IPS-15b (cell line): ENCODE results near the gene NPAS3.

Experiments
- H3K27me3 ChIP-seq: one replicate; pipeline ENCODE4 v1.6.1; 2013; ENCODE audit warnings: low read length; ENCODE audit not compliant: control insufficient read depth, insufficient read depth
- H3K36me3 ChIP-seq: one replicate; pipeline ENCODE4 v1.6.1; 2013; ENCODE audit warnings: low read length; ENCODE audit not compliant: control insufficient read depth, insufficient read depth
- H3K4me1 ChIP-seq: one replicate; pipeline ENCODE4 v1.6.1; 2013; ENCODE audit warnings: mild to moderate bottlenecking, low read length; ENCODE audit not compliant: control insufficient read depth, insufficient read depth
- H3K4me3 ChIP-seq: one replicate; pipeline ENCODE4 v1.5.1; 2013; ENCODE audit warnings: low read depth, low read length
- H3K9ac ChIP-seq: one replicate; pipeline ENCODE4 v1.6.1; 2013; ENCODE audit warnings: low read depth, mild to moderate bottlenecking, low read length
- H3K9me3 ChIP-seq: one replicate; pipeline ENCODE4 v1.6.1; 2013; ENCODE audit warnings: mild to moderate bottlenecking, low read length; ENCODE audit not compliant: control insufficient read depth, insufficient read depth

Gene NPAS3

DNA sequence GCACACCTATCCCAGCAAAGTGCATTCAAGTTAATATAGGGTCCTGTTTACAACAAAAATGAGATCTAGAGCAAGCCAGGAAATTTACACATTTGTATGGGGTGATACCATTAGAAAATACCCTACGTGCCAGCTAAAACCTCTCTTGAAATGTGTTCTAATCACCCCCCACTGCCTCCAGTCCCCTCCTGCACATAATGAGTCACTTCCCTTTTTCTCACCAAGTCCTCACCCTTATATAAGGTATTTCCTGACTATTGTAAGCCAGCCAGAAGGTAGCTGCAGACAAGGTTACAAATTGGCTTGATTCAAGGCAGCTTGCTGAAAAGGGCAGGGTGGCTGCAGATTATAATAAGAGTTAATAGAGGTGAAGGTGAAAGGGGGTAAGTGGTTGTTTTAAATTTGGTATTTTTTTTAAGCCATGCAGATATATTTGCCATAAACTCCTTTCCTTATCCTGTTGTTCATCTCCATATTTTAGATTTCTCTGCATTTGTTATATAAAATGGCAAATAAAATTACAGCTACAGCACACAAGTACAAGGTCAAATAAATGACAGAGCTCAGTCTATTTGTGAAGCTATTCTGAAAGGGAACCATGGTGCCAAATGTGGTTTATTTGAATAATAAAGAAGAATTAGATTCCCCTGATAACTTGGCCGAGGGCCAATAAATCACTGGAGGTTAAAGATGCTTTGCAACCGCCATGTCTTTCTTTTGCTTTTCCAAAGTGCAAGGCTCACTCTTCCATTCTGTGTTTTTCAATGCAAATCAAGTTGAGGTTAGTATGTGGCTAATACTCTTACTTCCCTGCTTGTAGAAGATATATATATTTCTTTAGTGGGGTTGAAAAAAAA lies 626.3 kb downstream of the NPAS3 start:
- Histone ChIP-seq H3K4me3 (no peak overlapping the region), H3K36me3 (no peaks in the 10 kb centered on the region), H3K27me3 (no peaks in the 10 kb centered on the region), H3K4me1 (no peaks in the 10 kb centered on the region), H3K9me3 (no peaks in the 10 kb centered on the region), H3K9ac (no peak overlapping the region)

DNA sequence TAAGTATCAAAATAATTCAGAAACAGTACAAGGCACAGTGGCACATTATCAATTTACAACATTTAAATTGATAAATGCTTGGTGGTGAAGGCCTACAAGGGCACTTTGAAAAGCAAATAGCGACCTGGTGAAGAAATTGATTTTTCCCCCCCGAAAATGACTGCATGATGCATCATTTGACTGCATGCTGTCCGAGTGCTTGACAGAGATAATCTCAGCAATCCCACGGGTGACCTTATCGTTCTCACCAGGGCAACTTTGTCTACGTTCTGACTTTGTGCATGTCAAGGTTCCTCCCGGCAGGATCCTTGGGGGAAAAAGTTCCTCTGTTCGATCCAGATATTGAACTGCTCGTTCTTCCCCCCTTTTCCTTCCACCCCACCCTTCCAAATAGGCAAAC lies 627.4 kb downstream of the NPAS3 start:
- no peaks in the 10 kb centered on the region for H3K9me3 ChIP-seq
- H3K4me3 ChIP-seq = no peak overlapping the region
- no peaks in the 10 kb centered on the region for H3K36me3 ChIP-seq
- no peaks in the 10 kb centered on the region for H3K27me3 ChIP-seq
- no peaks in the 10 kb centered on the region for H3K4me1 ChIP-seq
- H3K9ac ChIP-seq = no peak overlapping the region

DNA sequence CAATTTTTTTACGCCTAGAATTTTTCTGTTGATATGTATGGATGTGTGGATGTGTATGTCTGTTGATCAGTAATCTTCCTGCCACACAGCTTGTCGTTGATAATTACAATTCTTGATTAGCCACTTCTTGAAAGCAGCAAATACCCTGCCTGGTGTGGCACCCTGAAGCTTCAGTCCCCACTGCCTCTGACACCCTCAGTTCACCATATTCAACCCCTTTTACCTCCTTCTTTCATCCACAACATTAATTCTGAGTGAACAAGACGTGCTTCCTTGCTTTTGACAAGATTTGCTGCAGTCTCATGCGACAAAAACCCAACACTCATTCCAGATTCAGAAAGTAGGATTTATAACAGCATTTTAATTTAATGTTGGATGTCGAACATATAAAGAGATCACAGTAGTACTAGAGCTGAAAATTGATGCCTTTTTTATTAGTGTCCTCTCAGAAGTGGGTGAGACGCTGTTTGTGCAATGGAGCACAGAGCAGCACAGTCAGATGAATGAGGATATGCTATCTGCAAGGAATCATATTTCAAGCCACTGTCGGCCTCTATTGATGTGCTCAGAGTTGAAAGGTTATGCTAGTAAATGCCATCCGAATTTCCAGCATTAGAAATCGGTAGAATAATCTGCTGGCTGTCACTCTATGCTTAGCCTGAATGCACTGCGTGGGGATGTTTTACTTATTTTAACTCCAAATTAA lies 628.5 kb downstream of the NPAS3 start:
- Histone ChIP-seq H3K9me3 (no peaks in the 10 kb centered on the region), H3K27me3 (no peaks in the 10 kb centered on the region), H3K36me3 (no peaks in the 10 kb centered on the region), H3K4me3 (no peak overlapping the region), H3K4me1 (no peaks in the 10 kb centered on the region), H3K9ac (no peak overlapping the region)

DNA sequence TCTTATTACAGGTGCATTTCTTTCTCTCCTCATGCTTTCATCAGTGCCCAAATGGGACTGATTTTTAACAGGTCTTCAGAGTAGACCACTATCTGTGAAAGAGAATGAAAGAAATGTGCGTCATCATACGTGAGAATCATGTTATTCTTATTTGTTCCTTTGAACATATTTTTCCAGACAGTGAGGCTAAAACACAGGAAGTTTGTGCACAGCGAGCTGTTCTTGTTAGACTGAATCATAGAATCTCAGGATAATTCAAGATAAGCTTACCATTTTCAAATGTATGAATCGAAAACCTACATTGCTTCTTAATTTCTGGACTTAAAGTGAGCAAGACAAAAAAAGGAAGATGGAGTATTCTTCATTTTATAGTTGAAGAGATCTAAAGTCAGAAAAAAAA lies 629.1 kb downstream of the NPAS3 start:
- H3K9ac ChIP-seq = no peak overlapping the region
- H3K27me3 ChIP-seq = no peaks in the 10 kb centered on the region
- H3K4me3 ChIP-seq = no peak overlapping the region
- H3K4me1 ChIP-seq = no peaks in the 10 kb centered on the region
- H3K36me3 ChIP-seq = no peaks in the 10 kb centered on the region
- no peaks in the 10 kb centered on the region for H3K9me3 ChIP-seq

DNA sequence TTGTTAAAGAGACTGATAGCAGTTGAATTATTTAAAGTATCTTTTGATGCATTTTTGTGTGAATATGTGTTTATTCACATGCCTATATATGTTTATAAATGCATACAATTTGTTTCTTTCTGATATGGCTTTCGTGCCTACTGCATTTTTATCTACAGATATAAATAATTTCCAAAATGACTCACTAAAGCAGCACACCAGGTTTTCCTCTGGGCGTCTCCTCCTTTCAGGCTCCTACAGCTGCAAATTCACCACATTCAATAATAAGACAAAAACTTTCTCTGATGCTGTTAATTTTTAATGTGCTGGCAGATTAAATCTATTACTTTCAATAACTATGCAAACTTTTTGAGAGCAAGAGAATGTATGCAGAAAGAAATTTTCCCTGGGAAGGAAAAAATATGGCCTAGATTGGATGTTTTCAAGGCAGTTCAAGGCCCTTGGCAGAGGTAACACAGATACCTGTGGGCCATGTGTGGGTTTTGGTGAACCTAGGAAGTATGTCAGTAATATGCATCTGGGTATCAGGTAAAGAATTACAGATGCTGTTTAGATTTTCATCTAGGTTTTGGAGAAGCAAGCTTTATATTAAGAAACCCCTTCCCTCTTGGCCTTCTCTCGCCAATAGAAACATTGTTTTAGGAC lies 630.4 kb downstream of the NPAS3 start:
- H3K36me3 ChIP-seq = no peaks in the 10 kb centered on the region
- H3K4me3 ChIP-seq = no peak overlapping the region
- H3K9ac ChIP-seq = no peak overlapping the region
- H3K9me3 ChIP-seq = no peaks in the 10 kb centered on the region
- no peaks in the 10 kb centered on the region for H3K27me3 ChIP-seq
- no peaks in the 10 kb centered on the region for H3K4me1 ChIP-seq

DNA sequence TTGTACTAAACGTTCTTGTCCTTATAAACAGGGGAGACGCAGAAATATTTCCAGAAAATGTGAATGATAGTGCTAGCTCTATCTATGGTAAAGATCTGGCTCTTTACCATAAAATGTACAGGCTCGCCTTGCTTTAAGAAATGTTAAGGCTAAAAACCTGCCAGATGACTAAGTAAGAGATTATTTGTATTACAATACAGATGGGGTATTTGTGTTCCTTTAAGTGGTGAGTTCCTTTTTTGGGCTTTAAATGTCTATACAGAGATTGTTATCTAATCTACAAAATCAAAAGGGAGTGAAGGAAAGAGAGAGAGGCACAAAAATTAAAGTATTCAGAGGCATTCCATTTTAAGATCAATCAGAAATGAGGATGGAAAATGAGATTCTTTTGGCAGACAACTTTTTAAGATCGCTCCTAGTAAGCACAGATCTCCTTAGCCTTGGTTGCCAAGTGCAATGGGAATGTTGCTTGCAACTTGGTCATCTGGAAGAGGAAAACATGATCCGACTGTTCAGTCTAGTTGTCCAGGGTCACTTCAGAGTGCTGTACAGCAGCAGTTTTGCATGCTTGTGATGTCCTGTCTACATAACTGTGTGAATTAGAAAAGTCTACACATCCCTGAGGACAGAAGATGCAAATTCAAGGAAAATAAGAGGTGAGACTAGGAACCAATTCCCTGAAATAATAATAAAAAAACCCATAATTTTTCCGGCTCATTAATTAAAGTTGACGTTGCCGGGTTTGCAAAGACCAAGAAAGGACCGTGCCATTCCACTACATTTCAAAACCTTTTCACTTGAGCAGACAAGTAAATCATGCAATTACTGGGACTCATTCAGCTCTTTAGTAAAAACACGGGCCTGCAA lies 631.4 kb downstream of the NPAS3 start:
- Histone ChIP-seq H3K27me3 (no peaks in the 10 kb centered on the region), H3K36me3 (no peaks in the 10 kb centered on the region), H3K9me3 (no peaks in the 10 kb centered on the region), H3K9ac (no peak overlapping the region), H3K4me1 (no peaks in the 10 kb centered on the region), H3K4me3 (no peak overlapping the region)

DNA sequence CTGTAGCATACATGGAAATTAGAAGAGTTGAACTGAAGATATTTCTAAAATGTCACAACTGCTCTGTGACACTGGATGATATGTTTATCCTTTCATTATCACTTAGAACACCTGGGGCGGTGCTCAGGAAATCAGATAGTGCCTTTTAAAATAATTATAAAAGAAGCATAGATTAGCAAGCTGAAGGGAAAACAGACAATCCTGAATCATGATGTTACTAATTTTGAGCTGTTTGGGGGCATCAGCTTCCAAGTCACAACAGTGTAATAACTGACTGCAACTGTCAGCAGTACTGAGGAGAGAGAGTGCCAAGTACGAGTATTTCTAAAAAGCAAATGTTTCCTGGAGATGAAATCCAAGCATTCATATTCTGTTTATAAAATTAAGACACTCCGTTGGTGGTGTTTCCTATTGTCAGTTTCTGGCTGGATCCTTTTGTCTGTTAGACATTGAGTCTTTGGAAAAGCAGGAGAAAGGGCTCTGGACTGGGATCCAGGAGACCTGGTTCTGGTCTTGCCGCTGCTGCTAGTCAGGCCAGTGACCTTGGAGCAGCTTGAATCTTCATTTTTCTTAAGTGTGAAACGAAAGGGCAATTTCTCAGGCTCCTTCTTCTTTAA lies 632.1 kb downstream of the NPAS3 start:
- H3K9me3 ChIP-seq = no peaks in the 10 kb centered on the region
- no peaks in the 10 kb centered on the region for H3K4me1 ChIP-seq
- no peak overlapping the region for H3K9ac ChIP-seq
- no peak overlapping the region for H3K4me3 ChIP-seq
- no peaks in the 10 kb centered on the region for H3K27me3 ChIP-seq
- H3K36me3 ChIP-seq = no peaks in the 10 kb centered on the region

DNA sequence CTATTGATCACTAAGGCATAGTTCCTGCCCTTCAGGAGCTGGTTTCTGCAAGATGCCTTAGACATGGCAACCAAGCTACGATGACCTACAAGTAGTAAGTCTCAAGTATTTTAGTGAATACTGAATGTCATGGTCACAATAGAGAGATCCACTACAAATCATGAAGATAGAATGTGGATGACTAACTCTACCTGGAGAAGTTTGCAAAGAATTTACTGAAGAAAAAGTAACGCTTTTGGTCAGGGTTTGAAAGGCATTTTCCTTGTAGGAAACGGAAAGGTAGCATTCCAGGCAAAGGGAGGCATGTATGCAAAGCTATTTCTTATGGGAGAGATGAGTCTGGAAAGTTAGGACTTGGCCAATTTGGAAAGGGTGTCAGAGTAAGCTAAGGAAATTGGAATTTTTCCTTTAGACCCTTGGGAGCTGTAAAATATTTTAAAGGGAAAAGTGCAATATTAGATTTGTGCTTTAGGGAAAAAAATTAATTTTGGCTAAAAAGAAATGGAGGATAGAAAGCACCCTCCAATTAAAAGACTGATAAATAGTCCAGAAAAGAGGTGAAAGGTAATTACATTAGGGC lies 634.7 kb downstream of the NPAS3 start:
- Histone ChIP-seq H3K9ac (no peak overlapping the region), H3K9me3 (no peaks in the 10 kb centered on the region), H3K4me1 (no peaks in the 10 kb centered on the region)

DNA sequence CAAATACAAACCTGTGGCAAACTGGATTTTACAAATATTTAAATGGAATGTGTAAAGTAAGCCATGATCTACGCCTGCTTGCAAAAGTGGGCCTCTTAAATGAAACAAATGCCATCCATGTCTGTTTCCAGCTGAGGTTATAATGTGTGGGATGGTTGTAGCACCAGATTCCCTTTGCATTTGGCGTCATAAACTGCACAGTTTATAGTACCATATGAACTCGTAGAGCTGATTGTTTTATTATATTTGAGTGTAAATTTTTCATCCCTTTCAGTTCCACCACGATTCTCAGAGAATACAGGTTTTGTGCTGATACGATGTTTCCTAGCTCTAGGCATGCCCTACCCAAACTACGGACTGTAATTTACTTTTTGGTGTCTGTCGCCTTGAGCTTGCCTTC lies 637.3 kb downstream of the NPAS3 start:
- Histone ChIP-seq H3K9me3 (no peaks in the 10 kb centered on the region), H3K9ac (no peak overlapping the region), H3K36me3 (no peaks in the 10 kb centered on the region), H3K27me3 (no peaks in the 10 kb centered on the region), H3K4me1 (no peaks in the 10 kb centered on the region), H3K4me3 (no peak overlapping the region)

More for the DNA sequence above, 634.7 kb downstream of the NPAS3 start:
- Histone ChIP-seq H3K36me3 (no peaks in the 10 kb centered on the region), H3K27me3 (no peaks in the 10 kb centered on the region), H3K4me3 (no peak overlapping the region)

DNA sequence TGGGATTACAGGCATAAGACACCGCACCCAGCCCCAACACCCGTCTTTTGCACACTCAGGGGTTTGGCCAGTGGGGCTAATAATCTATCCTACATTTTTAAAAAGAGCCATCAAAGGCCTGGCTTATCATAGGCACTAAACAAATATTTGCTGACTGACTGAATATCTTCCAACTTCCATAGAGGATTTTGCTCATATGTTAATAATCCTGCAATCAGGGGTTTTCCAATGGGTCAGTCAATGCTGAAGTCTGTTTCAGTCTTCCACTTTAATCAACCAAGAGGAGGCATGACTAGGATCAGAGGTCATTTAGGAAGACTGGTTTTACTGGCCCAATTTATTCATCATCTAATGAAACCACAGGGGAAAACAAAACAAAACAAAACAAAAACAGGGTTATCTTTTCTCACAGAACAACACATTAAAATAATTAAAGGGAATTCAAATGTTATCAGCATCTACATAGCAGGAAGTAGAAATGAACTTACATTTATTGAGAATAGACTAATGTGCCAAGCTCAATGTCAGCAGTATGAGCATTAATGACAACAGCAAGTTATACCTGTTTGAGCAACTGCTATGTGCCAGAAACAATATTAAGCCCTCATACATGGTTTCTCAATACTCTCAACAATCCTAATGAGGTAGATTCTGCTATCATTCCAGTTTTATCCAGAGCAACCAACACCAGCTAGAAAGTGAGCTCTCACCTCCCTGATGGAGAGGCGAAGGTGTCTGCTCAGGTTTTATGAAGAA lies 640.0 kb downstream of the NPAS3 start:
- Histone ChIP-seq H3K36me3 (no peaks in the 10 kb centered on the region), H3K4me1 (no peaks in the 10 kb centered on the region), H3K27me3 (no peaks in the 10 kb centered on the region), H3K4me3 (no peak overlapping the region), H3K9me3 (no peaks in the 10 kb centered on the region), H3K9ac (no peak overlapping the region)
